ENCODE measurements around the gene LRRFIP1.
"Not testable (repeated sequence)": the region's sequence is repeated elsewhere in the genome, so short reads cannot be mapped to it uniquely, and the experiment has no call there.

Gene LRRFIP1

GRCh38 chr2:237736783-237737182, 109.4 kb downstream of the LRRFIP1 start:
- no peak for DNase-seq (ENCODE audit: low read depth, low spot score)
- no peak overlapping the region for H3K27ac ChIP-seq

GRCh38 chr2:237737196-237737865, 109.9 kb downstream of the LRRFIP1 start:
- no peak for DNase-seq (ENCODE audit: low read depth, low spot score)
- H3K27ac ChIP-seq = no peak overlapping the region

GRCh38 chr2:237738255-237738654, 110.9 kb downstream of the LRRFIP1 start:
- H3K27ac ChIP-seq = no peak overlapping the region

GRCh38 chr2:237739101-237739500, 111.7 kb downstream of the LRRFIP1 start:
- DNase-seq (ENCODE audit: low read depth, low spot score) = no peak
- no peak overlapping the region for H3K27ac ChIP-seq

More at GRCh38 chr2:237738255-237738654, 110.9 kb downstream of the LRRFIP1 start:
- no peak for DNase-seq (ENCODE audit: low read depth, low spot score)

GRCh38 chr2:237742191-237742590, 114.8 kb downstream of the LRRFIP1 start:
- DNase-seq (ENCODE audit: low read depth, low spot score) = no peak
- H3K27ac ChIP-seq = no peak overlapping the region

- no peak overlapping the region for H3K27ac ChIP-seq
- DNase-seq (ENCODE audit: low read depth, low spot score) = no peak
These were observed 115.2 kb downstream of the LRRFIP1 start for GRCh38 chr2:237742614-237743013.

GRCh38 chr2:237743024-237743423, 115.6 kb downstream of the LRRFIP1 start:
- DNase-seq (ENCODE audit: low read depth, low spot score) = no peak
- H3K27ac ChIP-seq = peak overlapping the region; percentile 20

GRCh38 chr2:237743561-237744269, 116.3 kb downstream of the LRRFIP1 start:
- DNase-seq (ENCODE audit: low read depth, low spot score) = no peak

GRCh38 chr2:237744270-237744612, 116.9 kb downstream of the LRRFIP1 start:
- no peak for DNase-seq (ENCODE audit: low read depth, low spot score)
- no peak overlapping the region for H3K27ac ChIP-seq

More at GRCh38 chr2:237743561-237744269, 116.3 kb downstream of the LRRFIP1 start:
- peak overlapping the region; percentile 20 for H3K27ac ChIP-seq

GRCh38 chr2:237744613-237745249, 117.3 kb downstream of the LRRFIP1 start:
- DNase-seq (ENCODE audit: low read depth, low spot score) = no peak
- no peak overlapping the region for H3K27ac ChIP-seq

- H3K27ac ChIP-seq = no peak overlapping the region
- DNase-seq (ENCODE audit: low read depth, low spot score) = no peak
These were observed 117.8 kb downstream of the LRRFIP1 start for GRCh38 chr2:237745250-237745613.

- H3K27ac ChIP-seq = no peak overlapping the region
- no peak for DNase-seq (ENCODE audit: low read depth, low spot score)
These were observed 119.1 kb downstream of the LRRFIP1 start for GRCh38 chr2:237746302-237747080.

- DNase-seq (ENCODE audit: low read depth, low spot score) = no peak
- H3K27ac ChIP-seq = no peak overlapping the region
These were observed 119.8 kb downstream of the LRRFIP1 start for GRCh38 chr2:237747189-237747588.

- DNase-seq (ENCODE audit: low read depth, low spot score) = no peak
- H3K27ac ChIP-seq = no peak overlapping the region
These were observed 121.6 kb downstream of the LRRFIP1 start for GRCh38 chr2:237749002-237749401.

- H3K27ac ChIP-seq = no peak overlapping the region
- DNase-seq (ENCODE audit: low read depth, low spot score) = no peak
These were observed 122.6 kb downstream of the LRRFIP1 start for GRCh38 chr2:237749961-237750360.

- H3K27ac ChIP-seq; DNase-seq (ENCODE audit: low read depth, low spot score): not testable (repeated sequence)
These were observed 123.1 kb downstream of the LRRFIP1 start for GRCh38 chr2:237750441-237750840.

- no peak for DNase-seq (ENCODE audit: low read depth, low spot score)
These were observed 125.4 kb downstream of the LRRFIP1 start for GRCh38 chr2:237752761-237753165.

GRCh38 chr2:237754182-237754581, 126.8 kb downstream of the LRRFIP1 start:
- no peak for DNase-seq (ENCODE audit: low read depth, low spot score)
- H3K27ac ChIP-seq = no peak overlapping the region

More at GRCh38 chr2:237752761-237753165, 125.4 kb downstream of the LRRFIP1 start:
- no peak overlapping the region for H3K27ac ChIP-seq

- no peak overlapping the region for H3K27ac ChIP-seq
- no peak for DNase-seq (ENCODE audit: low read depth, low spot score)
These were observed 127.3 kb downstream of the LRRFIP1 start for GRCh38 chr2:237754626-237755248.

GRCh38 chr2:237757616-237758015, 130.2 kb downstream of the LRRFIP1 start:
- DNase-seq (ENCODE audit: low read depth, low spot score) = no peak
- H3K27ac ChIP-seq = no peak overlapping the region

All from epithelial cell of prostate (primary cell).